Stimulated activated CD8-positive, alpha-beta memory T cell treated with anti-CD3 and anti-CD28 coated beads, Interleukin-12 subunit alpha, Interleukin-12 subunit beta, amount 100 ng/mL, for 1 hour (primary cell): ENCODE results near the gene OR52H1.
"Not testable (repeated sequence)": the region's sequence is repeated elsewhere in the genome, so short reads cannot be mapped to it uniquely, and the experiment has no call there.

ENCODE experiments used
- DNase-seq: peaks from one replicate; pipeline ENCODE4 v3.0.0-alpha.2; 2020; ENCODE audit warnings: low read depth

OR52H1 gene

DNA sequence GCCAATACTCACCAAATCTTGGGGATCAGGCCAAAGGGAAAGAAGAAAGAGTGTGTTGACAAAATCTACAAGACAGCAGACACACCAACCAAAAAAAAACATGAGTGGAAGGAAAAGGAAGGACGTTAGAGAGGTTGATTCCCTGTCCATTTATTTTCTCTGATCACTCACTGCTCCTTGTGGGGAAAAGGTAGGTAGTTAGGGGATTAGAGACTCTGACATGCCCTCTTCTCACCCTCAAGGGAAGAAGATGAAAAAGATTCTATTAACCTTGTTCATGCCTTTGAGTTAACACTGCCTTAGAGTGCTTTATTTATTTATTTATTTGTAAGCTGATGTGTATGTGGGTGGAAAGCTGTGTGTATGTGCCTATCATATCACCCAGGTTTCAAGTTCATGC lies at the start of gene OR52H1:
TSS of gene OR52H1 (minus strand) at position 101 of the 400 bp plus-strand sequence. CDS start 3,035 bp downstream, outside the sequence.
- no peak for DNase-seq

DNA sequence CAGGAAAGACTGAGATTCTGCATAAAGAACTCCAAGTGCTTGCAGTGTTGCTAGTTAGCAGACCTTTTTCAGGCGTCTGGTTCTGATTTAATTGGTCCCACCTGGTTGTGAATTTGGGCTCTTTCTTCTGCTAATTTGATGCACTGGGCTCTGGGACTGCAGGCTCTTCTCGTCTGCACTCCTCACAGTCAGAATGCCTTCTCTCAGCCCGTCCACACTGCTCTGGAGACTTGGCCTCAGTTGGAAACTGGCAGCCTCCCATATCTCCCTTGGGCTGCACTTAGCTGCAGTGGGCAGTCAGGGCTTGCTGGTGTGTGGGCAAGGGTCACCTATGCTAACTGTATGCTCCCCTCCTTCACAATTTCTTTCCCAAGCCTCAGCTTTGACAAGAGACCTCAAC lies 49.6 kb upstream of the OR52H1 start:
- no peak for DNase-seq

DNA sequence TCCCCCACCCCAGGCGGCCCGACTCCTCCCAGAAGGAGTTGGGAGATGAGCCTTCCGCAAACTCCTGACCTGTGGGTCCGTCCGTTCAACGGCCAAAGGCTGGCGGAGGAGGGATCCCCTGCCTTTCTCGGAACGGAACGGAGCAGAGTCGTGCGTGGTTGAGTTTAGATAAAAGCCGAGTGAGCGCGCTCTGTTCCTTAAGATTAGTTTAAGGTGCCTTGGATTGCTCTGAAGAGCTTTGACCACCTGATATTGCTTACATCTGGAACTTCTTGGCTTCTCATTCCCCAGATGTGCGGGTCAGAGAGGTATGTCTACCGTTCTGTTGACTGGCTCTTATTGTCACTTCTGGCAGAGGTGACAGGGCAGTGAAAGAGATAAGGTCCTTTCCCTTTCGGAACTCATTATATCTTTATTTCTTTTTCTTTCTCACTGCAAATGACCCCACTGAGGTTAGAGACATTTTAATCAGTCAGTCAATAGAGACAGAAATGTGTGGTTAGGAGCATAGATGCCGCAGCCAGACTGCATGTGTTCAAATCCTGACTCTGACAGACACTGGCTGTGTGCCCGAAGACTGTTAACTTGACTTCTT lies 48.4 kb upstream of the OR52H1 start, which contains the start of gene TRIM6:
TSS of gene TRIM6 (plus strand) at position 31 of the 595 bp plus-strand sequence. CDS start at position 292, 261 bp downstream.
- no peak for DNase-seq

DNA sequence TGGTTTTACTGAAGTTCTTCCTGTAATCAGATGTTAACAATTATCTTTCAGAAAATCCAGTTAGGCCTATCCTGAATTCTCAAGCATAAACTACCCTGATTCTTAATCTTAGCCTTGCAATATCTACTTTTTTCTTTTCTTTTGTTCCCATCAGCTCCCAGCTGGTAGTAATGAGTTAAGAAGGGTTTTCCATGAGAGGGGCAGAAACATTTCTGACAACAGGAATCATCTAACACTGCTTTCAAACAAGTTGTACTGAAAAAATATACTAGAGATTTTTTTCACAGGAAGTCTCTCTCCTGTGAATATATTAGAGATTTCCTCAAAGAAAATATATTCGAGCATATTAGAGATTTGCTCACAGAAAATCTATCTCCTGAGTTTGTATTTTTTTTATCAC lies 44.8 kb upstream of the OR52H1 start:
- DNase-seq, result no peak

DNA sequence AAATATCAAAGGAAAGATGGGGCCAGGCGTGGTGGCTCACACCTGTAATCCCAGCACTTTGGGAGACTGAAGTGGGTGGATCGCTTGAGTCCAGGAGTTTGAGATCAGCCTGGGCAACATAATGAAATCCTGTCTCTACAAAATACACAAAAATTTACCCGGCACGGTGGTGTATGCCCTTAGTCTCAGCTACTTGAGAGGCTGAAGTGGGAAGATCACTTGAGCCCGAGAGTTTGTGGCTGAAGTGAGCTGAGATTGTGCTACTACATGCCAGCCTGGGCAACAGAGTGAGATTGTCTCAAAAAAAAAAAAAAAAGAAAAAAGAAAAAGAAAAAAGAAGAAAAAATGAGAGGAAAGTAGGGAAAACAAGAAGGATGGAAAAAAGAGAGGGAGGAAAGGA lies 44.3 kb upstream of the OR52H1 start:
- no peak for DNase-seq

DNA sequence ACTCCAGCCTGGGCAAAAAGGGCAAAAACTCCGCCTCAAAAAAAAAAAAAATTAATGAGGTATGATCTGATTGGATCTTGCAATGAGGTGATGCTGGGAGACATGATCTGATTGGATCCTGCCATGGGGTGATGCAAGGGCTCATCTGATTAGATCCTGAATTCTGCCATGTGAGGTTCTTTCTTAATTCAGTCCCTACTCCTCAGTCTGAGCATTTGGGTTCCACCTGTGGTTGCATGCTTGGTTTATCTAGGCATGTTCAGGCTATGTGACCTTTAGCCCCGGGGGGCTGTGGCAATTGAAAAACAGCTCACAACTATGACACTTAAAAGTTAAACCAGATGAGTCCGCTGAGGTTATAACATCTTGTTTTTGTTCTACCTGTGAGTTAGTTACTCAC lies 43.3 kb upstream of the OR52H1 start:
- no peak for DNase-seq

DNA sequence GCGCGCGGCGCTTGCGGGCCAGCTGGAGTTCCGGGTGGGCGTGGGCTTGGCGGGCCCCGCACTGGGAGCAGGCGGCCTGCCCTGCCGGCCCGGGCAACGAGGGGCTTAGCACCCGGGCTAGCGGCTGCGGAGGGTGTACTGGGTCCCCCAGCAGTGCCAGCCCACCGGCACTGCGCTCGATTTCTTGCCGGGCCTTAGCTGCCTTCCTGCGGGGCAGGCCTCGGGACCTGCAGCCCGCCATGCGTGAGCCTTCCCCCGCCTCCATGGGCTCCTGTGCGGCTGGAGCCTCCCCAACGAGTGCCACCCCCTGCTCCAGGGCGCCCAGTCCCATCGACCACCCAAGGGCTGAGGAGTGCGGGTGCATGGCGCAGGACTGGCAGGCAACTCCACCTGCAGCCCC lies 41.6 kb upstream of the OR52H1 start:
- not testable (repeated sequence) for DNase-seq

DNA sequence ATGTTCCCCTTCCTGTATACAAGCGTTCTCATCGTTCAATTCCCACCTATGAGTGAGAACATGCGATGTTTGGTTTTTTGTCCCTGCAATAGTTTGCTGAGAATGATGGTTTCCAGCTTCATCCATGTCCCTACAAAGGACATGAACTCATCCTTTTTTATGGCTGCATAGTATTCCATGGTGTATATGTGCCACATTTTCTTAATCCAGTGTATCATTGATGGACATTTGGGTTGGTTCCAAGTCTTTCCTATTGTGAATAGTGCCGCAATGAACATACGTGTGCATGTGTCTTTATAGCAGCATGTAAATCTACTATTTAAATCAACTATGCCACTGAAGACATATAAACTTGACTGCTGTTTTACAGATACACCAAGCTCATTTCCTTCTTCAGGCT lies 36.1 kb upstream of the OR52H1 start:
- DNase-seq, result not testable (repeated sequence)

DNA sequence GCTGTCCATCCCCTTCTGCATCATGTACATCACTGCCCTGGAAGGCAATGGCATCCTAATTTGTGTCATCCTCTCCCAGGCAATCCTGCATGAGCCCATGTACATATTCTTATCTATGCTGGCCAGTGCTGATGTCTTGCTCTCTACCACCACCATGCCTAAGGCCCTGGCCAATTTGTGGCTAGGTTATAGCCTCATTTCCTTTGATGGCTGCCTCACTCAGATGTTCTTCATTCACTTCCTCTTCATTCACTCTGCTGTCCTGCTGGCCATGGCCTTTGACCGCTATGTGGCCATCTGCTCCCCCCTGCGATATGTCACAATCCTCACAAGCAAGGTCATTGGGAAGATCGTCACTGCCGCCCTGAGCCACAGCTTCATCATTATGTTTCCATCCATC lies 32.7 kb upstream of the OR52H1 start:
- DNase-seq, result no peak

DNA sequence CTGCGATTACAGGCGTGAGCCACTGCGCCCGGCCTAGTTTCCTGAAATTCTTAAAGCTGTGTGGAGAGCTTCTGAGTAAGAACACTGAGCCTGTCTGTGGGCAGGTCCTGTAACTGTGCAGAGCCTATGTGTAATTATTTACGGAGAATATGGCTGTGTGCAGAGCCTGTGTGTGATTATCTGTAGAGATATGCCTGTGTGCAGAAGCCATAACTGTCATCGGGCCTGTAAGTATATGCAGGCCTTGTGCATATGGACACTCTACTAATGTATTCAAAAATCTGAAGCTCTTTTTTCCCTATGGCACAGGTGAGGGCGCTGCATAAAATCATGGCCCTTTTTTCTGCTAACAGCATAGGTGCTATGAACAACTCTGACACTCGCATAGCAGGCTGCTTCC lies 32.2 kb upstream of the OR52H1 start, which contains the start of gene OR52B6:
TSS of gene OR52B6 (plus strand) at position 301 of the 400 bp plus-strand sequence. CDS start at position 301, 0 bp downstream.
- no peak for DNase-seq

DNA sequence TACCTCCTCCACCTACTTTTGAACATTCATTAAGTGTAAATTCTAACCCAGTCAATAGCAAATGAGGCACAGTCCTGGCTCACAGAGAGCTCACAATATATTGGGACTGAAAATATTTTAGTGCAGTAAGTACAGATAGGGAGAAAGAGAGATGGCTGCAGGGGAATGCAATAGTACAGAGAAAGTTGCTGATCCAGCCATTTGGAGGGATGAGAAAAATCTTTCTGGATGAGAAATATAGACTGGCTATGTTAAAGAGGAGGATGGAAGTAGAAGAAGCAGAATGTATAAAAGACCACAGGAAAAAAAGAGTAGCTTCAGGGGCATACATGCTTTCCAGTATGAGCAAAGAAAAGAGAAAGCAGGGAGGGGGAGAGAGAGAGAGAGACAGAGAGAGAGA lies 28.8 kb upstream of the OR52H1 start:
- DNase-seq, result no peak

DNA sequence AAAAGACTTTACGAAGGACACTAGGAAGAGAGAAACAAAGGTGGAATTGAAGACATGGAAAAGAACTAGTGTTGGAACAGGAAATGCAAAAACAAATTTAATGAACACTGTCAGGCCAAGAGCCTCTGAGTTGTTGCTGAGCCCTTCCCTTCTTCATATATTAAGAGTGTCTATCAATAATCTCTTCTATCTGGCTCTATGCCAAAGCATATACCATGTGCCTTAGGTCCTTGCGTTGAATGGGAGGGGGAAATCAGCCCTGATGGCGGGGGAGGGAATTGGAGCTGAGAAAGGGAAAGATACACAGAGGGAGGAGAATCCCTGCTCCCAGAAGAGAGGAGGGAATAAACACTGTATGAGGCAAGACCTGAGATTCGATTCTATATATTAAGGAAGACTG lies 26.8 kb upstream of the OR52H1 start:
- DNase-seq, result no peak

DNA sequence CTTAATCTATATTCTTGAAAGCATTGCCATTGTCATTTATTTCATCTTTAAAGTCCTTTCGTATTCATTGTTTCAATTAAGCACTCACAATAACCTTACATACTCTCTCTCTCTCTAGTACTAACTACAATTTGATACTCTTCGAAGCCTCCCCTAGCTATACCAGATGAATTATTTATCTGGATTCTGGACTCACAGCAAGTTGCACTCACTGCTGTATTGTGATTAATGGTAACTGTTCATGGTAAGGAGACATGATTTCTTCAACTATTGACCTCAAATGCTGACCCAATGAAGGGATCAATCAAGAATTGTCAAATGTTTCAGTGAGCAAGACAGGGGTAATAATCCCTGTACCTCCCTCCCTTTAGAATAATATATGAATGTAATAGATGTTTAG lies 26.3 kb upstream of the OR52H1 start:
- no peak for DNase-seq

DNA sequence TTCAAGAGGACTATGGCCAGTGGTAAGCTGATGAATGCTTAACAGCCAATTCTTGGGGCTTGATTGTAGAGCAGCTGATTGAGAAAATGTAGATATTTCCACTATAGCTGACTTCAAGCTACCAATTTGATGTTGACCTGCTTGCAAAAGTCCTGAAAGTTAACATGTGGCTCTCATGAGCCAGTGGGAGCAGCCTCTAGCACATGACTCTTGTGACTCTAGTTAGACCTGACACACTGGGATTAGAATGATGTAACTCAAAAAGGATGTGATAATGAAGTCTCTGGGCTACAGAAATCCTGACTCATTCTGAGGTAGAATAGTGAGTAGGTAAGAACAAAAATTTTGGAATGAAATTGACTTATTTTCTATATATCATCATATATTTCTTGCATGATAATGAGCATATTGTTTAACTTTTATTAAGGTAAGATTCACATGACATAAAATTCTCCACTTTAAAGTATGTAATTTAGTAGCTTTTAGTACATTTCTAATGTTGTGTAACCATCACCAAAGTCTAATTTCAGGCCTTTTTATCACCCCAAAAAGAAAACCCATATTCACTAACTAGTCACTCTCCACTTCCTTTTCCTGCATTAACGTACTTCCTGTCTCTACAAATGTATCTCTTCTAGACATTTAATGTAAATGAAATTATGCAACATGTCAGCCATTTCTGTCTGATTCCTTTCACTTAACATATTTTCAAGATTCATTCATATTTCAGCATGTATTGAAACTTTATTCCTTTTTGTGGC lies 16.1 kb upstream of the OR52H1 start:
- no peak for DNase-seq

DNA sequence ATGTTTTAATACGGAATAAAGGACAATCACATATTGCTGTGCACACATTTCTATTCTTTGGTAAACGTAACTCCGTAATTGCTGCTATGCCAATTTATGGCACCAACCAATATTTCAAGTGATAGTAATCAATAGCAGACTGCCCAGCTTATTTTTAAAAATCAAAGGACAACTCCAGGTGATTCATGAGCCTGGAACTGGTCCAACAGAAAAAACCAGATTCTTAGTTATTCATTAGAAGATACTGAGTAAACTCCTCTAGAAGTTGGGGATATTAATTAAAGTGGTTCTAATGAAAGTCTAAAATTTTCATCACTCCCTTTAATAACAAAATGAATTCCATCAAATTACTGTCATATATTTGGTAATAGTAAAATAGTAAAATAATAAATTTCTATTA lies 9.4 kb upstream of the OR52H1 start:
- no peak for DNase-seq

DNA sequence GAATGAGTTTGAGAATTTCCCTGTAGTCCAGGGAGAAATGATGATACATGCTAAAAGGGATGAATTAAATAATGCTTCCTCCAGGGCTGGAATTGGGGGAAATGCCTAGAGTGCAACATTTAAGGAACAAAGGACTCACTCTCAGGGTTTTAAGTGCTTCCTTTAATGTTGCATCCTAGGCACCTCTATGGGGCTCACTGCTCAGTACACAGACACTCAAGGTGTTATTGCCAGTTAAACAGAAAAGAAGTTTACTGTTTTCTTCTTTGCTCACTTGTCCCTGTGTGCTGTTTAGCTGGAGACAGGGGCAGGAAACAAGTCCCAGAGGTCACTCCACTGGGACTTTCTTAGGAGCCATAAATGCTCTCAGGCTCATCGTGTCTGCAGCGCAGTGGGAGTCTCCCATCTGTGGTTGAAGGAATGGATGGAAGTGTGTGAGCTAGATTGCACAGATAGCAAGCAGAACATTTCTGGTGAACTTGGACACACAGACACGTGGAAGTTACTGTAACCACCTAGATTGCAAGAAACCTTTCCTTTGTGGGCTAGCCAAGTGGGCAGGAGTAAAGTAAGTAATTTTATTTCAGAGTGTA lies 8.4 kb upstream of the OR52H1 start:
- no peak for DNase-seq

DNA sequence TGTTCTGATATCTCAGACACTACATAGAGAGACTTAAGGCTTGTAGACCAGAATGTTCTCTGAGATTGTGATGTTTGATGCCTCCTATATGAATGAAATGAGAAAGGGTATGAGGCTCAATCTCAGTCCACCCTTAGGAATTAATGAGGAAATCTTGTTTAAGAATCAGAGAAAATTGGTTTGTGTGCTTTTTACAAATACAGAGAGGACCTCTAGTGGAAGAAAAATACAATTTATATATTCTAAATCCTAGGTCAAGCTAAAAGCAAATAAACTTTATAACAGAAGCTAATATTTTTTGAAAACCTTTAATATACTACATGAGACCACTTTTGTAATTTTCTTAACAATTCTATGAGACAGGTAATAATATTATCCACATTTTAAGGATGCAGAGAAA lies 5.0 kb upstream of the OR52H1 start:
- DNase-seq, result no peak

DNA sequence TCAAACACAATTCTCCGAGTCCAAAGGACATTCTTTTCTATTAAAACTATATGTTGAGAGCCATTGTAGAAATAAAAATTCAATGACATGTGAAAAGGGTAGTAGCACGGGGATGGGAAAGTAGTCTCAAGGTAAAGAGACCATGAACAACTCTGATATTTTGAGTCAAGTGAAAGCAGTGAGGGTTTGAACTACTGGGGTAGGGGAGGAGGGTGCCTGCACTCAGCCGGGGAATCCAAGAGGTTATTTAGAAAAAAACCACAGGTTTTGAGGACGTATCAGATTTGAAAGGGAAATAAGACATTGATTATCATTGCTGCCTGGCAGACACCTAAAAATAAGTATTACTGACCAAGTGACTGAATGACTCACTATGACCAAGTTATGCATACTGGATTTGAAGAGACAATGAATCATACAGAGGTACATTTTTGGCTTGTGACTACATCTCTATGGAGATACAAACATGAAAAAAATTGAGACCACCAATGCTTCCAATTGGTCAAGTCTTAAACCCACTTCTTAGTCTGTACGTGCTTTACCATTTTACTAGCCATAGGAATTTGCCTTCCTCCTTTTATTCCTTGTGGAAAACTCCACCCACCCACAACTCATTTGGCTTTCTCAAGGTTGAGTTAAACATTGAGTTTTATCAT lies 2.2 kb upstream of the OR52H1 start:
- DNase-seq, result no peak

DNA sequence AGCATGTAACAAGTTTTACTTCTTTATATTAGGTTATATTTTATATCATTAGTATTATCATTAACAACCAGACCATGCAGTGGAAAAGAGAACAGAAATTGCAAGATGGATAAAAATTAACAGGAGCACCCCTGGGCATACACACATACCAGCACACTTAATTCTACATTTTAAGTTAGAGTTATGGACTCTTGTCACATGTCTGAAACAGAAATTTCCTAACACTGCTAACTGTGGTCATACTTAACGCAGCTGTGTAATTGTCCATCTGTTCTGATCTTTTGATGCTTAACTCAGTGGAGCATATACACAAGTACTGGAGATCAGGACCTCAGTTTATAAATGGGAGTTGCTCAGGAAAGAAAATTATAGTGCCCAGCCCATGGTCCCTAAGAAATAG lies 358 bp downstream of the OR52H1 start:
- DNase-seq, result no peak

DNA sequence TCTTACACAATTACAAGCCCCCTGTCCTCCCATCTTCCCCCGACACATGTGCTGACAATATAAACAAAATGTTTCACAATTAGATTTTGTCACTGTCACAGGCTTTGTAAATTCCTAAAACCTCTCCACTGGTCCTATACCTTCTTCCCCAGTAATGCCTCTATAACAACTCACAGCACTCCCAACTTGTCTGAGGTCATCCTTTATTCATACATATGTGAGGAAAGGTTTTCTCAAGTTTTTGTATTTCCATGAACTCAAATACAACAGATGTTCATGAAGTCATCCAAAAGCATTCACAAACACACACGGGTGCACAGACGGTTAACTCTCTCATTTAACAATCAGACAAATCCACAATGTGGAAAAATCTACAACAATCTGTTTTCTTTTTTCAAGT lies 1.9 kb downstream of the OR52H1 start:
- no peak for DNase-seq

DNA sequence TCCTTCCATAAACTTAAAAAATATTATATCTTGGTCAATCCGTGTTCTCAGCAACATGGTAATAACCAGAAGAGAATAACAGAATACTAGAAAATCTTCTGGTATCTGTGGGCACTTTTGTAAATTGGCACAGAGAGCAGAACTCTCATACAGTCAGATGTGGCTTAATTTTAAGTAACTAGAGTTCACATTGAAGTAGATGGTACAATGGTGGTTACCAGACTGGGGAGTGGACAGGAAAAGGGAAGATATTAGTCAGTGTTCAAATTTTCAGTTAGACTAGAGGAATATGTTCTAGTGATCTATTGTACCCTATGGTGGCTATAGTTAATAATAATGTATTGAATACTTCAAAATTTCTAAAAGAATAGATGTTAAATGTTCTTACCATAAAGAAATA lies 6.9 kb downstream of the OR52H1 start:
- DNase-seq, result no peak

DNA sequence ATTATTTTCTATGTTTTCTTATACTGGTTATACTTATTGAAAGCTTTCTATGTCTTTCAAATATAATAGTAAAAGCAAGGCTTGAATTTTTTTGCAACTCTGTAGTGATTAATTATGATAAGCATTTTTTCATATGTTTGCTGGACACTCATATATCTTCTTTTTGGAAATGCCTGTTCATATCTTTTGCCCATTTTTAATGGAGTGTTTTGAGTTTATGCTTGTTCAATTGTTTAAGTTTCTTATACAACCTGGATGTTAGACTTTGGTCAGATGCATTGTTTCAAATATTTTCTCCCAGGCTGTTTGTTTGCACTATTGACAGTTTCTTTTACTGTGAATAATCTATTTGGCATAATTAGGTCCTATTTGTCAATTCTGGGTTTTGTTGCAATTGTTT lies 11.9 kb downstream of the OR52H1 start:
- DNase-seq, result no peak

DNA sequence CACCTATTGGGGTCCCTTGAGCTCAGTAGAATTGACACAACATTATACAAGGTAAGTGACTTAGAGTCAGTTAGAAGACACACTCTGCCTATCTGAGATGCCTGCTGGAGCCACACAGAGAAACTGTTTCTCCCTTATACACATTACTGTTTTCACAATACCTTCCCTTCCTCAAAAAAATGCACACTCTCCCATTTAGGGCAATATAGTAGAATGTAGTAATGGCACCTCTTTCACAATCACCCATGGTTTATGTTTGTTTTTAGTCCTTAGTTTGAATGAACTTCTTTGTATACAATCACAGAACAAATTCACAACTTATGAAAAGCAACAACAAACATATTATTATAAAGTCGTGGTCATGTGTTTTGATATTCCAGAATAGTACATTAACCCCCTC lies 14.3 kb downstream of the OR52H1 start:
- DNase-seq, result no peak
